SU-DHL-6 (cell line): ENCODE data around the gene PID1.
A peak's percentile ranks its signal among the peaks of the same experiment; 100 is the strongest.

ENCODE experiments used
- H2AFZ ChIP-seq: fragments of 200-600 bp; sonication (generic); 2 replicates; pipeline ENCODE4 v1.6.1; 2014; ENCODE audit warnings: low read depth, mild to moderate bottlenecking, moderate library complexity, mixed read lengths, antibody characterized with exemption, low read length; ENCODE audit not compliant: severe bottlenecking
- H3F3A ChIP-seq: fragments of 200-600 bp; shearing (Covaris generic); 2 replicates; pipeline ENCODE4 v1.6.0; 2016; ENCODE audit warnings: antibody characterized with exemption, mild to moderate bottlenecking; ENCODE audit not compliant: insufficient read depth
- H3K27ac ChIP-seq: fragments of 200-600 bp; sonication (generic); 2 replicates; pipeline ENCODE4 v1.5.1; 2016; ENCODE audit warnings: low read depth, mild to moderate bottlenecking, low read length, moderate library complexity, mixed read lengths
- H3K27me3 ChIP-seq: fragments of 200-600 bp; sonication (generic), shearing (Covaris generic); 2 replicates; pipeline ENCODE4 v1.6.0; 2014; ENCODE audit warnings: mild to moderate bottlenecking, low read length
- H3K36me3 ChIP-seq: fragments of 200-600 bp; sonication (generic); 2 replicates; pipeline ENCODE4 v1.6.1; 2014; ENCODE audit warnings: mild to moderate bottlenecking, low read length, mixed read lengths
- H3K4me2 ChIP-seq: fragments of 300-600, 200-600 bp; shearing (Covaris generic), sonication (generic); 2 replicates; pipeline ENCODE4 v1.6.0; 2014; ENCODE audit warnings: low read length, low read depth, mild to moderate bottlenecking; ENCODE audit not compliant: poor library complexity, severe bottlenecking
- H3K4me3 ChIP-seq: fragments of 200-600 bp; sonication (generic); 2 replicates; pipeline ENCODE4 v1.5.1; 2014; ENCODE audit warnings: antibody characterized with exemption, low read length, mild to moderate bottlenecking, mixed read lengths; ENCODE audit not compliant: insufficient read depth, poor library complexity, severe bottlenecking
- H3K79me2 ChIP-seq: fragments of 200-600 bp; sonication (generic); 2 replicates; pipeline ENCODE4 v1.6.1; 2014; ENCODE audit warnings: mild to moderate bottlenecking, low read length, moderate library complexity; ENCODE audit not compliant: insufficient read depth
- H3K9ac ChIP-seq: fragments of 200-600 bp; sonication (generic); 2 replicates; pipeline ENCODE4 v1.7.0; 2014; ENCODE audit warnings: mild to moderate bottlenecking, low read length
- H3K9me2 ChIP-seq: fragments of 200-600 bp; sonication (generic); replicated peaks from 2 replicates; pipeline ENCODE4 v1.6.1; 2014; ENCODE audit warnings: low read length; ENCODE audit not compliant: insufficient read depth
- H3K9me3 ChIP-seq: fragments of 200-600 bp; sonication (generic); 2 replicates; pipeline ENCODE4 v1.6.1; 2014; ENCODE audit warnings: low read length, mixed read lengths; ENCODE audit not compliant: insufficient read depth
- H4K20me1 ChIP-seq: fragments of 200-600 bp; sonication (generic); 2 replicates; pipeline ENCODE4 v1.6.1; 2014; ENCODE audit warnings: low read depth, mild to moderate bottlenecking, antibody characterized with exemption, low read length, moderate library complexity, mixed read lengths
- CTCF ChIP-seq: fragments of 200-600 bp; sonication (generic); IDR thresholded peaks from one replicate; pipeline ENCODE4 v1.5.1; 2017; ENCODE audit warnings: antibody characterized with exemption, mild to moderate bottlenecking, low read length, moderate library complexity; ENCODE audit not compliant: insufficient read depth, poor library complexity, severe bottlenecking
- EZH2phosphoT487 ChIP-seq: fragments of 200-600 bp; sonication (generic), shearing (Covaris generic); conservative IDR thresholded peaks from 2 replicates; pipeline ENCODE4 v1.6.1; 2018; ENCODE audit warnings: mild to moderate bottlenecking, antibody characterized with exemption, low read length, moderate library complexity, mixed read lengths

Gene PID1

GRCh38 chr2:229089776-229090175 lies 181.3 kb downstream of the PID1 start:
- Histone ChIP-seq H2AFZ (no peak overlapping the region), H3K4me3 (no peak overlapping the region), H3K27me3 (no peaks in the 10 kb centered on the region), H3F3A (no peaks in the 10 kb centered on the region), H3K27ac (0 out of 2 replicates have a peak overlapping the region, but pooled peaks have one; percentile 24), H4K20me1 (no peaks in the 10 kb centered on the region), H3K9me3 (no peaks in the 10 kb centered on the region), H3K9me2 (no peaks in the 10 kb centered on the region), H3K4me2 (no peak overlapping the region), H3K36me3 (no peaks in the 10 kb centered on the region), H3K9ac (no peak overlapping the region), H3K79me2 (no peaks in the 10 kb centered on the region)
- no peak for TF ChIP-seq CTCF
- TF ChIP-seq EZH2phosphoT487, result no peak

- H3K27me3 ChIP-seq, result no peaks in the 10 kb centered on the region
Observed at GRCh38 chr2:229088966-229089700, 182.0 kb downstream of the PID1 start.

DNA sequence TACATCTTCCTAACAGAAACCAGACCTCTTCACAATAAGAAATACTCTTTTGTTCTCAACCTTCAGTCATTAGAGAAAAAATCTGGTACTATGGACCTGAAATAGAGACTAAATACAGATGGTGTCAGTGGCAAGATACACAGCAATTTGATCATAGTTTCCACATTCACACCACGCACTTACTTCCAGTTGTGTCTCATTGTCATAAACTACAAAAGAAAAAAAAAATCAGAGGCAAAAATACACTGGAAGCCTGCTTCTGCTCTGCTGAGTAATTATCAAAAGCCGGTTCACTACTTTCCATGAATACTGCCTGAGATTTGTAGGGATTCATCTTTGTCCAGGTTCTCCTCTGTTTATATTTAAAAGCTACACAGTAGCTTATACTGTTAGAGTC lies 182.6 kb downstream of the PID1 start:
- H2AFZ ChIP-seq, result no peak overlapping the region
- no peaks in the 10 kb centered on the region for H3K27me3 ChIP-seq
- H3K9me2 ChIP-seq, result no peaks in the 10 kb centered on the region
- H3K79me2 ChIP-seq, result no peaks in the 10 kb centered on the region
- H3K27ac ChIP-seq, result peak overlapping the region; percentile 24; the same call in 1 of the 2 replicates
- H3K9ac ChIP-seq, result no peak overlapping the region
- H4K20me1 ChIP-seq, result no peaks in the 10 kb centered on the region
- no peaks in the 10 kb centered on the region for H3K9me3 ChIP-seq
- no peak overlapping the region for H3K4me2 ChIP-seq
- H3F3A ChIP-seq, result no peaks in the 10 kb centered on the region
- TF ChIP-seq EZH2phosphoT487 (no peak), CTCF (no peak)
- H3K4me3 ChIP-seq, result no peak overlapping the region
- no peaks in the 10 kb centered on the region for H3K36me3 ChIP-seq

More at GRCh38 chr2:229088966-229089700, 182.0 kb downstream of the PID1 start:
- H3K9me2 ChIP-seq, result no peaks in the 10 kb centered on the region
- no peaks in the 10 kb centered on the region for H3K9me3 ChIP-seq
- no peak overlapping the region for H2AFZ ChIP-seq
- H3K4me2 ChIP-seq, result no peak overlapping the region
- peak overlapping the region; percentile 24; the same call in 1 of the 2 replicates for H3K27ac ChIP-seq
- no peak overlapping the region for H3K9ac ChIP-seq
- no peaks in the 10 kb centered on the region for H4K20me1 ChIP-seq
- no peak for TF ChIP-seq CTCF
- TF ChIP-seq EZH2phosphoT487, result no peak
- no peaks in the 10 kb centered on the region for H3F3A ChIP-seq
- H3K36me3 ChIP-seq, result no peaks in the 10 kb centered on the region
- no peaks in the 10 kb centered on the region for H3K79me2 ChIP-seq
- H3K4me3 ChIP-seq, result no peak overlapping the region
